Keratinocyte (primary cell): ENCODE data around the gene NLRP1. TPM values are rescaled to one million over a fixed set of nuclear protein-coding genes. Genes with fewer than 3 reads are reported as not detected.

Experiments used
- DNase-seq: peaks from one replicate; pipeline ENCODE4 v3.0.0-alpha.2; 2011; ENCODE audit warnings: low read depth, missing footprints, low spot score
- FAIRE-seq: peaks from 2 replicates; lab custom pipeline; 2011; peaks lifted over from hg19 to GRCh38; lab: Jason Lieb, UNC
- H2AFZ ChIP-seq: 2 replicates; pipeline ENCODE4 v1.6.0; 2012; ENCODE audit warnings: low read length, control low read depth, inconsistent platforms; ENCODE audit not compliant: control insufficient read depth
- H3K27ac ChIP-seq: 2 replicates; pipeline ENCODE4 v1.5.1; 2011; ENCODE audit warnings: low read length; ENCODE audit not compliant: control insufficient read depth, insufficient read depth
- H3K27me3 ChIP-seq: 3 replicates; pipeline ENCODE4 v1.6.0; 2011; ENCODE audit warnings: low read length; ENCODE audit not compliant: control insufficient read depth, insufficient read depth; ENCODE audit errors: extremely low read depth
- H3K36me3 ChIP-seq, 2 experiments: 2 replicates in 1 of 2; 3 replicates in 1 of 2; pipeline ENCODE4 v1.5.1; 2011; ENCODE audit warnings: low read length in 2 of 2, mild to moderate bottlenecking in 1 of 2; ENCODE audit not compliant: control insufficient read depth in 2 of 2, insufficient read depth in 2 of 2; ENCODE audit errors: extremely low read depth in 1 of 2
- H3K4me1 ChIP-seq: 3 replicates; pipeline ENCODE4 v1.5.1; 2011; ENCODE audit warnings: low read length; ENCODE audit not compliant: control insufficient read depth, insufficient read depth; ENCODE audit errors: extremely low read depth
- H3K4me2 ChIP-seq: 3 replicates; pipeline ENCODE4 v1.6.0; 2011; ENCODE audit warnings: low read depth, low read length; ENCODE audit not compliant: control insufficient read depth, insufficient read depth; ENCODE audit errors: extremely low read depth
- H3K4me3 ChIP-seq, 3 experiments: fragments of 200-600 bp in 1 of 3; sonication (generic) in 1 of 3; 2 replicates in 2 of 3; 3 replicates in 1 of 3; pipeline ENCODE4 v1.5.1; 2011 to 2016; ENCODE audit warnings: low read length in 3 of 3, mild to moderate bottlenecking in 3 of 3, control low read depth in 2 of 3, inconsistent platforms in 1 of 3, low read depth in 1 of 3, mixed read lengths in 1 of 3, mixed run types in 1 of 3, moderate library complexity in 1 of 3; ENCODE audit not compliant: control insufficient read depth in 2 of 3, insufficient read depth in 2 of 3; ENCODE audit errors: extremely low read depth in 1 of 3
- H3K79me2 ChIP-seq: 2 replicates; pipeline ENCODE4 v1.6.0; 2012; ENCODE audit warnings: low read length; ENCODE audit not compliant: control insufficient read depth, insufficient read depth
- H3K9ac ChIP-seq: 3 replicates; pipeline ENCODE4 v1.6.0; 2011; ENCODE audit warnings: low read length; ENCODE audit not compliant: control insufficient read depth, insufficient read depth; ENCODE audit errors: extremely low read depth
- H3K9me1 ChIP-seq: 3 replicates; pipeline ENCODE4 v1.6.0; 2011; ENCODE audit warnings: low read length; ENCODE audit not compliant: control insufficient read depth, insufficient read depth; ENCODE audit errors: extremely low read depth
- H3K9me3 ChIP-seq: 2 replicates; pipeline ENCODE4 v1.5.1; 2012; ENCODE audit warnings: low read depth, low read length; ENCODE audit not compliant: control insufficient read depth
- H4K20me1 ChIP-seq: 3 replicates; pipeline ENCODE4 v1.6.0; 2011; ENCODE audit warnings: low read length; ENCODE audit not compliant: control insufficient read depth, insufficient read depth; ENCODE audit errors: extremely low read depth
- CTCF ChIP-seq, 3 experiments: IDR thresholded peaks in 1 of 3; conservative IDR thresholded peaks in 1 of 3; optimal IDR thresholded peaks in 1 of 3; 2 replicates in 2 of 3; 3 replicates in 1 of 3; pipeline versions ENCODE3 to v1.5.1; 2011; ENCODE audit warnings: low read length in 3 of 3, mild to moderate bottlenecking in 3 of 3, moderate library complexity in 2 of 3, control low read depth in 1 of 3, inconsistent platforms in 1 of 3; ENCODE audit not compliant: insufficient read depth in 2 of 3; ENCODE audit errors: extremely low read depth in 1 of 3
- EZH2 ChIP-seq: IDR thresholded peaks from one replicate; pipeline ENCODE4 v1.6.1; 2012; ENCODE audit warnings: inconsistent platforms, mild to moderate bottlenecking, low read length, moderate library complexity
- dilution Hi-C: fragments of 300-500 bp; cut with MboI; formaldehyde crosslinking; loops from one replicate; pipeline ENCODE4 v1.7.0; 2020; ENCODE audit warnings: low sequenced_read_pairs; ENCODE audit not compliant: extremely low pct_ligation_motif_present
- polyA plus RNA-seq, 5 experiments: library from polyadenylated mRNA; depleted of rRNA in 3 of 5; stranded (reverse) in 3 of 5; stranded (forward) in 1 of 5; unstranded in 1 of 5; fragments of >200 nt; gene quantifications; 1 replicate in 1 of 5; 2 replicates in 3 of 5; 3 replicates in 1 of 5; pipeline versions ENCODE4 v1.2.1 to v1.2.3, GENCODE V29; 2011 to 2012; ENCODE audit warnings: missing spikeins in 2 of 5, low read depth in 1 of 5, low replicate concordance in 1 of 5

NLRP1 gene
- polyA plus RNA-seq, 1 donor (not counting 4 experiments of a cell fraction or from before 2014, with no cell fraction given) = 20.1 TPM

GRCh38 chr17:5630434-5630833 lies 46.1 kb upstream of the NLRP1 start:
- no peak overlapping the region for H3K4me2 ChIP-seq
- no peak for FAIRE-seq
- no peaks in the 10 kb centered on the region for H3K4me1 ChIP-seq
- no peaks in the 10 kb centered on the region for H4K20me1 ChIP-seq
- no peaks in the 10 kb centered on the region for H3K79me2 ChIP-seq
- H2AFZ ChIP-seq = no peak overlapping the region
- H3K4me3 ChIP-seq = no peak overlapping the region
- TF ChIP-seq CTCF (optimal IDR thresholded peaks at IDR 0.05 in 1 of 3, IDR thresholded peaks at IDR 0.05 in 1 of 3, conservative IDR thresholded peaks at IDR 0.05 in 1 of 3; ENCODE audit: extremely low read depth in 1 of 3, insufficient read depth in 2 of 3, low read length in 3 of 3) (no peak), EZH2 (no peak)
- no peaks in the 10 kb centered on the region for H3K27me3 ChIP-seq
- no peak overlapping the region for H3K27ac ChIP-seq
- H3K36me3 ChIP-seq = no peaks in the 10 kb centered on the region
- DNase-seq = no peak
- no peak overlapping the region for H3K9ac ChIP-seq
- dilution Hi-C loops = no loop called here
- no peaks in the 10 kb centered on the region for H3K9me1 ChIP-seq
- H3K9me3 ChIP-seq = no peaks in the 10 kb centered on the region

DNA sequence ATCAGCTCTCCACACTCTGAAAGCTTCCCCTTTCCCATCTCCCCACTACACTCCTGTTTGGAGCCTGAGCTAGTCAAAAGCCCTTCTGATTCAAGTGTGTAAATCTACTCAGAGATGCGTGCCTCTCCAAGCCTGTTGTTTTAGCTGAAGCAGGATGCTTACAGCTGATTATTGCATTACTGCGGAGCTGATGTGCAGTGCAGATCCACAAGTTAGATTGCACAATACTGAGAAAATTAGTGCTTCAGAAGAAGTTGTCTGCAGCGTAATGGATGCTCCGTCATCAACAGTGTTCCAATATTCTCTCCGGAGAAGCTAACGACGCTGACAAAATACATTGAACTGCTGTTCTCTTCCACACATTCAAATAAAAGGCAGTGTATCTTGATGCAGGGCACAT lies 44.8 kb upstream of the NLRP1 start:
- FAIRE-seq = no peak
- H3K27me3 ChIP-seq = peaks cover 6% of the 10 kb centered on the region

More for the DNA sequence above, 44.8 kb upstream of the NLRP1 start:
- no peak overlapping the region for H3K27ac ChIP-seq
- H3K79me2 ChIP-seq = no peaks in the 10 kb centered on the region
- H3K9me1 ChIP-seq = no peaks in the 10 kb centered on the region
- no peak overlapping the region for H2AFZ ChIP-seq
- no peaks in the 10 kb centered on the region for H3K9me3 ChIP-seq
- H3K4me1 ChIP-seq = no peaks in the 10 kb centered on the region
- no peaks in the 10 kb centered on the region for H4K20me1 ChIP-seq
- H3K36me3 ChIP-seq = no peaks in the 10 kb centered on the region
- DNase-seq = no peak
- H3K9ac ChIP-seq = no peak overlapping the region
- no peak overlapping the region for H3K4me2 ChIP-seq
- no peak overlapping the region for H3K4me3 ChIP-seq
- TF ChIP-seq CTCF (optimal IDR thresholded peaks at IDR 0.05 in 1 of 3, IDR thresholded peaks at IDR 0.05 in 1 of 3, conservative IDR thresholded peaks at IDR 0.05 in 1 of 3; ENCODE audit: extremely low read depth in 1 of 3, insufficient read depth in 2 of 3, low read length in 3 of 3) = no peak
- no peak for TF ChIP-seq EZH2
- dilution Hi-C loops = no loop called here
